Measurements from ENCODE around the gene MOGAT2.

The MOGAT2 gene

DNA sequence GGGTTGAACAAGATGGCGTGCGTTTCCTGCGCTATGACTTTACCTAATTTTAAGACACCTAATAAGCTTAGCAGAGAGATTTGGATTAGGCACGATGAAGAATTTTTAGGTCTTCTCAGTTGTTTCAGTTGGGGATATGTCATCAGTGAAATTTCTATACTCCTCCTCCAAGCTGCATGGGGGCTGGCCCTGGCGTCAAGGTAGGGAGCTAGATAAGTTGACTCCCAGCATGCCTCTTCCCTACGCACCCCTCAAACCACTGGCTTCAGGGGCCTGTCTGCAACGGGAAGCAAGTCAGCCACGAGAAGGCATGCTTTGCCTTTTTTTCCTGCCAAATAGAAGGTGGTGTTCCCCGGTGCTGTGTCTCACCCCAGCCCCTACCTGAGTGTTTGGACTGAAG, 64.2 kb downstream of the MOGAT2 start:
- DNase-seq: no peak

All from left hindlimb (tissue), 1 donor.